HG03039 (cell line): ENCODE results near the gene PANX2.
"Not testable (repeated sequence)": the region's sequence is repeated elsewhere in the genome, so short reads cannot be mapped to it uniquely, and the experiment has no call there.

Experiments
- ATAC-seq: cut with Tn5 transposase; IDR thresholded peaks from one replicate; pipeline ENCODE4 v1.9.1; 2021; ENCODE audit warnings: mild to moderate bottlenecking, moderate library complexity; ENCODE audit not compliant: unreplicated experiment

Gene PANX2

DNA sequence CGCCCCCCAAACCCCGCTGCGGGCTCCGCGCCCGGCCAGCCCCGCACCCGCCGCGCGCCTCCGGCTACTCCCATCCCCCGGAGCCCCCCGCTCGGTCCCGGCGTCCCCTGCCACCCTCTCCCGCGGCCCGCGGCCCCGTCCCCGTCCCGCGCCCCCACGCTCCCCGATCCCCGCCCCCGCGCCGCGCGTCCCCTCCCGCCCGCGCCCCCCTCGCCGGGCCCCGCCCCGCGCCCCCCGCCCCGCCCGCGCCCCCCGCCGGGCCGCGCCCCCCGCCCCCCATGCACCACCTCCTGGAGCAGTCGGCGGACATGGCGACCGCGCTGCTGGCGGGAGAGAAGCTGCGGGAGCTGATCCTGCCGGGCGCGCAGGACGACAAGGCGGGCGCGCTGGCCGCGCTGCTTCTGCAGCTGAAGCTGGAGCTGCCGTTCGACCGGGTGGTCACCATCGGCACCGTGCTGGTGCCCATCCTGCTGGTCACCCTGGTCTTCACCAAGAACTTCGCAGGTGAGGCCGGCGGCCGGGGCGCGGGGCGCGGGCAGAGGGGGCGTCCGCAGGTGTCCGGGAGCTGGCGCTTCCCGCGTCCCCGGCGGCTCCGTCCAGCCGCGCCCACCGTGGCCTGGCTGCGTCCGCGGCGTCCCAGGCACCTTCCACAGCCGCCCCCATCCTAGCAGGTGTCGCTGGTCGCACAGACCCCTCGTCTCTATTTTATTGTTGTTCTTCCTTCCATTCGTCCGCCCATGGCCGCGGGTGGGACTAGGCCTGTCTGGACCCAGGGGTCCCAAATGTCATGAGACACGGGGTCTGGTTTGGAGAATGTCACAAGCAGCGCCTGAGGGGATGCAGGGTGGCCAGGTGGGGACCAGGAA, at the start of gene PANX2:
TSS of gene PANX2 (plus strand) at position 279 of the 866 bp plus-strand sequence. CDS start at position 279, 0 bp downstream.
- ATAC-seq: no peak

DNA sequence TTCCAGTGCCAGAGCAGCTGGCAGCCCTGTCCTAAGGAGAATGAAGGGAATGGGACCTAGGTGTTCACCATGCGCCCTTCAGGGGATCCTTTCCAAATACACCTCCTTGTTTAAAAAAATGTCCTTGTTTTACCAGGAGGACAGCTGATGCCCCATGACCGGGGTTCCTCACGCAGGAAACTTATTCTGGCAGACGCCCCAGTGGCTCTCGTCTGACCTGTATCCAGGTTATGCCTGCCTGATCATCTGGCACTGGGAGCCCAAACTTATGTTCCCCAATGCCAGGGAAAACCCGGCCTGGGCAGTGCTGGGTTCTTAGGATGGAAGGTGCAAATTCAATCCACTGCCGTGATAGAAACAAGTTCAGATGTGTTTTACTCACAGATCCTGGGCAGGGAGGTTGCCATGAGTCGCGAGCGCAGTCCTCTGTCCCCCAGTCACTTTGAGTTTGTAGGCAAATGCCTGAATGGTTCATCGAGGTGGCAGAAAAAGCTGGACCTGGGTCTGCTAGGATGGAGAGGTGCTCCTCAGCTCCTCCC, 49.3 kb upstream of the PANX2 start:
- ATAC-seq: no peak

DNA sequence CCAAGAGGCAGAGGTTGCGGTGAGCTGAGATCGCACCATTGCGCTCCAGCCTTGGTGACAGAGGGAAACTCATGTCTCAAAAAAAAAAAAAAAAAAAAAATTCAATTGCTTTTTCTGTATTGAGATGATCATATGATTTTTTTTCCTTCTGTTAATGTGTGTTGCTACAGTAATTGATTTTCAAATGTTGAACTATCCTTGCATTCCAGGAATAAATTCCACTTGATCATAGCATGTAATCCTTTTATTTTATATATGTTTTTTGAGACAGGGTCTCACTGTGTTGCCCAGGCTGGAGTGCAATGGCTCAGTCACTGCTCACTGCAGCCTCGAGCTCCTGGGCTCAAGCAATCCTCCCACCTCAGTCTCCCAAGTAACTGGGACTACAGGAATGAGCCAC, 47.4 kb upstream of the PANX2 start:
- no peak for ATAC-seq

DNA sequence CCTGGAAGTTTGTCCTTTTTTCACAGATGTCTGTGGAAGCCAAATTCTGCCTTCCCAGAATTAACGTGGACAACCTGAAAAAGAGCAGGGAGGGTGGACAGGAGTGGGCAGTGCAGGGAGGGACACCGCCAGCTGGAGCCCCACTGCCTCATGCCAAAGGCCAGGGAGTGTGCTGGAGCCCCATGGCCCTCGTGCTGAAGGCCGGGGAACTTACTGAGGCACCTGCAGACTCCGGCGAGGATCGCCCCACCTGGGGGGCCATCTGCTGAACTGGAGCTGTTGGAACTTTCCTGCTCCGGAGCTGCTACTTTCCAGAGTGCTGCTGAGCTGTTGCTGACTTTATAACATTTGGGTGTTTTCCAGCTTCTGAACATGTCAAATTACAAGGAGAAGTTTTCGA, 45.5 kb upstream of the PANX2 start:
- no peak for ATAC-seq

GRCh38 chr22:50129121-50129736, 41.3 kb upstream of the PANX2 start:
- no peak for ATAC-seq

DNA sequence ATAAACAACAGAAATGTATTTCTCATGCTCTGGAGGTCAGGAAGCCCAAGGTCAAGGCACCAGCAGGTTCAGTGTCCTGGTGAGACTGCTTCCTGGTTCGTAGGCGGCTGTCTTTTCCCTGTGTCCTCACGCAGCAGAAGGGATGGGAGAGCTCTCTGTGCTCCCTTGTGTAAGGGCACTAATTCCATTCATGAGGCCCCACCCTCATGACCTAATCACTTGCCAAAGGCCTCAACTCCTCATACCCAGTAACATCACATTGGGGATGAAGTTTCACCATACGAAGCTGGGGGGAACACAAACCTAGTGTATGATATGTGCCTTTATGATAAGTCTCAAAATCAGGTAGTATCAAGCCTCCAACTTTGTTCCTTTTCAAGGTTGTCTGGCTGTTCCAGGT, 38.6 kb upstream of the PANX2 start:
- ATAC-seq: no peak

DNA sequence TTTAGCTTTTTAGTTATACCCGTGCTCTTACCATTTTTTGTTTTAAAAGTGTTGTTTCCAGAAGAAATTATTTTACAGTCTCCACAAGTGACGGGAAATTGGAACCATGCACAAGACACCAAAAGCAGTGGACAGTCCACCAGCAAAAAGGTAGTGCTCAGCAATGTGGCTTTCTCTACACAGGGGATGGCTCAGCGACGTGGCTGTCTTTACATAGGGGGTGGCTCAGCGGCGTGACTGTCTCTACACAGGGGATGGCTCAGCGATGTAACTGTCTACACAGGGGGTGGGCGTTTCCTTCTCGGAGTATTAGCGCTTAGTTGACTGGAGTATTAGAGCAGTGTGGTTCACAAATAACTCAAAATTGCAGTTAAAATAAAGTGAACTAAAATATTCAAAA, 36.0 kb upstream of the PANX2 start:
- ATAC-seq: no peak

GRCh38 chr22:50136581-50137015, 33.9 kb upstream of the PANX2 start:
- ATAC-seq: no peak

DNA sequence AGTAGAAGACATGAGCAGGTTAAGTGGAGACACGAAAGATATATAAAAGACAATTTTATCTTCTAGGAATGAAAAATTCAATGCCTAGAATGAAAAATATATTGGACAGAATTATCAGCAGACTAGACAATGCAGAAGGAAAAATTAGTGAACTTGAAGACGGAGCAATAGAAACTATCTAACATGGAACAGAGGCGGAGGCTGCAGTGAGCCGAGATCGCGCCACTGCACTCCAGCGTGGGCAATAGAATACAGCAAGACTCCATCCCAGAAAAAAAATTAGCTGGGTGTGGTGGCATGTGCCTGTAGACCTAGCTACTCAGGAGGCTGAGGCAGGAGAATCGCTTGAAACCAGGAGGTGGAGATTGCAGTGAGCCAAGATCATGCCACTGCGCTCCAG, 33.3 kb upstream of the PANX2 start:
- not testable (repeated sequence) for ATAC-seq

DNA sequence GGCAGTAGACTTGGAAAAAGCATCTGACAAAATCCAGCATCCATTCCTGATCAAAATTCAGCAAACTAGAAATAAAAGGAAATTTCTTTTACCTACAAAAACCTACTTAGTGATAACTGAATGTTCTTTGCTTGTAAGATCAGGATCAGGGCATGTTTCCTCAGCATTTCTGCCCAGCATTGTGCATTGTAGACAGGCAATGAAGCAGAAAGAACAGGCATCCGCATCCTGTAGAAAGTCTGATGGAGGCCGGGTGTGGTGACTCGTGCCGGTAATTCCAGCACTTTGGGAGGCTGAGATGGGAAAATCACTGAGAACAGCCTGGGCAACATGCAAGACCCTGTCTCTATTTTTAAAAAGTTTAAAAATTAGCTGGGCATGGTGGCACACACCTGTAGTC, 32.5 kb upstream of the PANX2 start:
- no peak for ATAC-seq

GRCh38 chr22:50138988-50139387, 31.5 kb upstream of the PANX2 start:
- ATAC-seq: no peak

DNA sequence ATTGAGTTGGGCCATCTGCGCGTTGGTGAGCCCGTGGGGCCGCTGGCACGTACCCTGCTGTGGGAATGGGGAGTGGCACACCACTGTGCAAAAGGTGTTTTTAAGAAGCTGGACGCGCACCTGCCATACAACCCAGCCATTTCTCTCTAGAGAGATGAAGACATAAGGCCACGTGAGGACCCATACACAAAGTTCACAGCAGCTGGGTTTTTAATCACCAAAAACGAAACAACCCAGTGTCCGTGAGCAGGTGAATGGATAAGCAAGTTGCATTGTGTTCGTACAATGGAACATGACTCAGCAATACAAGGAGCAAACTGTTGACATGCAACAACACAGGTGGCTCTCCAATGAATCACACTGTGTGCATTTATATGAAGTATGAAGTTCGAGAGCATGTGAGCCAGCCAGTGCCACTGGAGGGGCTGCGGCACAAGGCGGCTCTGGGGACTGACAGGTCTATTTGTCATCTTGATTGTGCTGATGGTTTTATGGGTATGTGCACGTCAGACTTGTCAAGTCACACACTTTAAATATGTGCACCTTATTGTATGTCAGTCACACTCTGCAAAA, 30.6 kb upstream of the PANX2 start:
- no peak for ATAC-seq

GRCh38 chr22:50140615-50141014, 29.9 kb upstream of the PANX2 start:
- no peak for ATAC-seq

- no peak for ATAC-seq
Observed at GRCh38 chr22:50141462-50141861, 29.1 kb upstream of the PANX2 start.

GRCh38 chr22:50141891-50142363, 28.6 kb upstream of the PANX2 start:
- ATAC-seq: no peak

DNA sequence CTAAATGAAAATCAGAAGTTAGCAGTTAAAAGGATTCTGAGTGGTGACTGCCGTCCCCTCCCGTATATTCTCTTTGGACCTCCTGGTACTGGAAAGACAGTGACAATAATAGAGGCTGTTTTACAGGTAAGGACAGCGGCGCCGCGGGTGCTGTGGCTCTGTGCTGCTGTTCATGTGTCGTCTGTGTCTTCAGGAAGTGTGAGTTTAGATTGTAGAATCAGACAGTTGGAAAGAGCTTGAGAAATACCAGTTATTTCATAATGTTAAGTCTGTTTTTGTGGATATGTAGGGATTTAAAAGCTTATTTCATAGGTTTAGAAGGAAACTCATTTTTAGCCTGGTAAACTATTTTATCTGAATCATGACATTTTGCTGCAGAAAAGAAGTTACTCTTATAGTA, 27.4 kb upstream of the PANX2 start:
- no peak for ATAC-seq

- no peak for ATAC-seq
Observed at GRCh38 chr22:50144005-50144614, 26.4 kb upstream of the PANX2 start.

GRCh38 chr22:50145721-50146438, 24.7 kb upstream of the PANX2 start:
- no peak for ATAC-seq

- ATAC-seq: no peak
Observed at GRCh38 chr22:50146439-50147238, 23.9 kb upstream of the PANX2 start.
